Mesenteric fat pad (tissue), 1 donor: ENCODE results near the gene KNDC1. TPM values are rescaled to one million over a fixed set of nuclear protein-coding genes. Genes with fewer than 3 reads are reported as not detected.

ENCODE experiments used
- DNase-seq: peaks from one replicate; pipeline ENCODE4 v3.0.0-alpha.2; 2020; ENCODE audit warnings: low spot score
- microRNA-seq: library from miRNA; unstranded; fragments of <30 nt; microRNA quantifications from one replicate; pipeline ENCODE4 v1.2.0, GENCODE V29; 2020; ENCODE audit warnings: borderline number of aligned reads
- total RNA-seq: library from RNA; stranded (reverse); fragmentation: NEBNext Ultra II Directional; extraction: Animal tissue kit (Norgen Biotek cat#: 25700); gene quantifications from one replicate; pipeline ENCODE4 v1.2.1, GENCODE V29; 2021
- donor health status: DM: yes; HTN: yes; CAD: no.

KNDC1 gene
- total RNA-seq, 1 donor from 2014 or later: 0.13 TPM

DNA sequence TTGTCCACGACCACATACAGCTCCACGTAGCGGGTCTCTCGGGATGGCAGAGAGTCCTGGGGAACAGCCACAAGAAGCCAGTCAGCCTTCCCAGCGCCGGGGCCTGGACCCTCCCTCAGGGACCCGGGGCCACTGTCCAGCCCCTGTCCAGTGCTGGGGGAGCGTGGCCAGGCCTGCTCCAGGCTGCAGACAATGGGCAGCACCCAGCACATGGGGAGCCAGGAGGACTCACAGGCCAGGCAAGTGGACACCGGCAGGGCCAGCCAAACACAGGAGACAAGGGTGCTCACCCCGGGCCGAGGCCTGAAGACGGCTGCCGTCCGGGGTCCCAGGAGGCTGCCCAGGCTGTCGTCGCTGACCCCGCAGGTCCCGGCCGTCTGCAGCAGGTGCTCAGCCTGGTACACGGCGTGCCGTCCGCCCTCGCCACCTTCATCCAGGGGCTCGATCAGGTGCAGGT lies 113.0 kb downstream of the KNDC1 start:
- DNase-seq: no peak

DNA sequence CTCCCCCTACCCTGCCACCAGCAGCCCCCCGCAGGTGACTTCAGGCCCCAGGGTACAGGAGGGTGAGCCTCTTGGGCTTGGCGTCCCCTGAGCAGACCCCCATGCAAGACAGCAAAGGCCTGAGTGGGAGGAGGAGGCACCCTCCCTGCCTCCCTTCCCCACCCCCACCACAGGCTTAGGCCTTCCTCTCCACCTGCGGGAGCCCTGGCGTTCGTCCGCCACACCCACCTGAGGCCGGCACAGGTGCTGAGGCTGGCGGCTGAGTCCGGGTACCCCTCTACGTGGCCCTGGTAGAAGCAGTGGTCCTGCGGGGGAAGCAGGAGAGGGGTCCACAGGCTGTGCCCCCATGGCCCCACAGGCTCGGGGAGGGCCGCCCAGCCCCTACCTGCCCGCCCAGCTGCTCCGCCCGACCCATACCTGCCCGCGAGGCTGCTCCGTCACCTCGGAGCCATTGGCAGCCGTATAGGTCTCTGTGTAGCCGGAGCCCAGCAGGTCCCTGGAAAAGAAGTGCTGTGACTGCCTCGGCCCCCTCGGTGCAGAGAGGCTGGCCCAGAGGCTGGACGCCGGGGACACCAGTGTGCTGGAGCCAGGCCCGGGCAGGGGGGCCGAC lies 113.6 kb downstream of the KNDC1 start:
- DNase-seq: no peak

DNA sequence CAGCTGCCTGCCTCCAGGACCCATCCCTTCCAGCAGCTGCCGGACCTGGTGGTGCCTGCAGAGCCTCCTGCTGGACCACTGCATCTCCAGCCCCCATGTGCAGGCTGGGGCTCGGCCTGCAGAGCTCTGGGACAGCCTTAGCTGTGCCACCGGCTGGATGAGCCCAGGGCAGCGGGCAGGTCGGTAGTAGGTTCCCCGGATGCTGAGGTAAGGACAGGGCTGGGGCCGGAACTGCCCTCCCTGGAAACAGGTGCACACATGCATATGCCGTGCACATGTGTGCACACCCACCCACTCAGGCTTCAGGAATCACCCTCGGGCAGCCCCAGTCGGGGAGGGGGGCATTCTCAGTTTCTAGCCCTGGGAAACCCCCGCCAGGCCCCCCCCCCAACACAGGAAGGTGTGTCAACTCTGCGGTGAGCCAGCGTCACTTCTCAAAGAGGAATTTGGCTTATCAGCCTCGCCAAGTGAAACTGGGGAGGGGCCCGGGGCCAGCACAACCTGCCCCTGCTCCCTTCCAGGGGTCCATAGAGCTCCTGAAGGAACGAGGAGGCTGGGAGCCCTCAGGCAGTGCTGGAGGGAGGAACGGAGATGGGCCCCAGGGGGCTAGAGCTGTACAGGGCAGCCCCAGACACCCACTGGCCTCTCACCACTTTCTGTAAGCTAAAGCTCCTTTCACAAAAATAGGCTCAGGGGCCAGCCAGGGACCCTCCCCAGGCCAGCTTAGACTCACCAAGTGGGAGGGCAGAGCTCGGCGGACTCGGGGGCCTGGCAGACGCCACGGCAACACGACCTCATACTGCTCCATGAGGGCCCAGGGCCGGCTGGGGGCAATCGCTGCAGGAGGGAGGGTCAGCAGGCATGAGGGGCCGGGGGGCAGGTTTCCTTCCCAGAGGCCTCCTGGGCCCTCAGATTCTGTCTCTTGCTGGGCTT lies 115.0 kb downstream of the KNDC1 start:
- DNase-seq: no peak

DNA sequence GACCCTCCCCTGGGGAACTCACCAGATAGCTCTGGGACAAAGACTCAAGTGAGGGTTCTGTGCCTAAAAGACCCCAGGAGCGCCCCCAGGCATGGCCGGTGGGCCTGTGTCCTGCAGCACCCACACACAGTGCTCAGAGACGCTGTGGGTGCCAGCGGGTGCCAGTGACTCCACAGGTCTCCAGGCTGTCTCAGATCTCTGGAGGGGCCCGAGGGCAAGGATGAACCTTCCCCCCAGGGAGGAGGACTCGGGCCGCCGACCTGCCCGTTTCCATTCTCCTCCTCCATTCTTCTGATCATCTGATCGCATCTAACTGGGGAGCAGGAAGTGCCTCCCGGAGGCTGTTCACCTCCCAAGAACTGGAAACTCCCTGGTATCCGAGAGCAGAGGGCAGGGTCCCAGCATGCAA lies 115.7 kb downstream of the KNDC1 start:
- no peak for DNase-seq

Small RNA genes within 50 kb of the gene (microRNA-seq; reads per million reads assigned to microRNA genes)
- gene MIR202: 2.9 reads per million

Other genes starting within 250 kb of the KNDC1 start
- not detected for gene CFAP46, start 217.6 kb upstream of the KNDC1 start, total RNA-seq
- gene ADGRA1, start 72.3 kb upstream of the KNDC1 start, total RNA-seq: not detected
- not detected for gene UTF1, start 70.0 kb downstream of the KNDC1 start, total RNA-seq
- 4.0 TPM for gene VENTX, start 77.6 kb downstream of the KNDC1 start, total RNA-seq
- gene ADAM8, start 116.6 kb downstream of the KNDC1 start, total RNA-seq: 12.0 TPM
- gene TUBGCP2, start 148.7 kb downstream of the KNDC1 start, total RNA-seq: 46.3 TPM
- gene ZNF511, start 148.7 kb downstream of the KNDC1 start, total RNA-seq: 32.9 TPM
- not detected for gene CALY, start 176.7 kb downstream of the KNDC1 start, total RNA-seq
- gene PRAP1, start 187.2 kb downstream of the KNDC1 start, total RNA-seq: 1.6 TPM
- 19.0 TPM for gene FUOM, start 197.8 kb downstream of the KNDC1 start, total RNA-seq
- 188 TPM for gene ECHS1, start 213.1 kb downstream of the KNDC1 start, total RNA-seq
- gene PAOX, start 219.0 kb downstream of the KNDC1 start, total RNA-seq: 3.6 TPM
- 33.3 TPM for gene MTG1, start 233.9 kb downstream of the KNDC1 start, total RNA-seq